Adipose tissue (tissue), 3 donors: ENCODE measurements around the gene DCTN2. TPM values are rescaled to one million over a fixed set of nuclear protein-coding genes. Genes with fewer than 3 reads are reported as not detected.

ENCODE experiments used
- H3K27ac ChIP-seq: one replicate; pipeline ENCODE4 v1.5.1; 2013; ENCODE audit warnings: low read depth, low read length
- WGBS, 3 donors: extraction: QIAGEN DNeasy Blood & Tissue Kit; methylation state at CpG; one replicate each; pipeline ENCODE4 v1.1.7; 2013; 5-methylcytosine and 5-hydroxymethylcytosine counted together
- polyA plus RNA-seq, 3 donors: library from polyadenylated mRNA; stranded (reverse); fragments of 200-250 nt; gene quantifications; one replicate each; pipeline ENCODE4 v1.2.3, GENCODE V29; 2013
- donor health status: healthy with polysubstance abuse.
- donor health status: Bipolar disorder and iron deficiency.
- donor health status: healthy.

DCTN2 gene
- polyA plus RNA-seq, 3 donors = 88.6 to 95.1 (median 93.2) TPM

GRCh38 chr12:57535764-57536596, 11.0 kb downstream of the DCTN2 start:
- WGBS, 3 donors = 69 to 80% (median 75%) methylated on average over 6 of the region's 6 CpGs
- no peak overlapping the region for H3K27ac ChIP-seq

- H3K27ac ChIP-seq = no peak overlapping the region
- 92 to 95% (median 95%) methylated on average over 3 of the region's 3 CpGs for WGBS, 3 donors
These were observed 11.9 kb downstream of the DCTN2 start for GRCh38 chr12:57534991-57535543.

- 74 to 96% (median 92%) methylated on average over 5 of the region's 5 CpGs for WGBS, 3 donors
- no peak overlapping the region for H3K27ac ChIP-seq
These were observed 12.7 kb downstream of the DCTN2 start for GRCh38 chr12:57534250-57534649.

- WGBS, 3 donors = 92 to 95% (median 94%) methylated on average over 8 of the region's 8 CpGs
- no peak overlapping the region for H3K27ac ChIP-seq
These were observed 13.9 kb downstream of the DCTN2 start for GRCh38 chr12:57533108-57533507.

GRCh38 chr12:57531836-57532235, 15.2 kb downstream of the DCTN2 start:
- H3K27ac ChIP-seq = no peak overlapping the region
- WGBS, 3 donors = 71 to 100% (median 84%) methylated on average over 1 of the region's 1 CpG

- WGBS, 3 donors = 71 to 86% (median 83%) methylated on average over 5 of the region's 5 CpGs
- H3K27ac ChIP-seq = no peak overlapping the region
These were observed 16.4 kb downstream of the DCTN2 start for GRCh38 chr12:57530396-57531142.

GRCh38 chr12:57529831-57530230, 17.2 kb downstream of the DCTN2 start:
- 52 to 72% (median 59%) methylated on average over 6 of the region's 6 CpGs for WGBS, 3 donors
- no peak overlapping the region for H3K27ac ChIP-seq

- H3K27ac ChIP-seq = no peak overlapping the region
- 66 to 74% (median 74%) methylated on average over 9 to 10 of the region's 10 CpGs for WGBS, 3 donors
These were observed 18.0 kb downstream of the DCTN2 start for GRCh38 chr12:57528831-57529555.

- no peak overlapping the region for H3K27ac ChIP-seq
- WGBS, 3 donors = 81 to 85% (median 82%) methylated on average over 10 to 12 of the region's 12 CpGs
These were observed 18.8 kb downstream of the DCTN2 start for GRCh38 chr12:57528176-57528575.

GRCh38 chr12:57527184-57527583, 19.8 kb downstream of the DCTN2 start:
- H3K27ac ChIP-seq = no peak overlapping the region
- 72 to 79% (median 77%) methylated on average over 5 of the region's 5 CpGs for WGBS, 3 donors

GRCh38 chr12:57526477-57527126, 20.4 kb downstream of the DCTN2 start:
- H3K27ac ChIP-seq = no peak overlapping the region
- 77 to 83% (median 77%) methylated on average over 4 of the region's 4 CpGs for WGBS, 3 donors

- WGBS, 3 donors = 79 to 84% (median 82%) methylated on average over 16 of the region's 16 CpGs
- no peak overlapping the region for H3K27ac ChIP-seq
These were observed 21.2 kb downstream of the DCTN2 start for GRCh38 chr12:57525615-57526383.

GRCh38 chr12:57524814-57525614, 22.0 kb downstream of the DCTN2 start:
- no peak overlapping the region for H3K27ac ChIP-seq
- WGBS, 3 donors = 63 to 72% (median 65%) methylated on average over 11 of the region's 11 CpGs

GRCh38 chr12:57523706-57524614, 23.0 kb downstream of the DCTN2 start:
- no peak overlapping the region for H3K27ac ChIP-seq
- 57 to 70% (median 69%) methylated on average over 14 of the region's 14 CpGs for WGBS, 3 donors

- peak overlapping the region; percentile 56 for H3K27ac ChIP-seq
- WGBS, 3 donors = 0 to 1% (median 1%) methylated on average over 20 to 38 of the region's 38 CpGs
These were observed 23.9 kb downstream of the DCTN2 start for GRCh38 chr12:57522887-57523705.
